ENCODE results near the gene CNPPD1. TPM values are rescaled to one million over a fixed set of nuclear protein-coding genes. Genes with fewer than 3 reads are reported as not detected.

CNPPD1 gene
- total and polyA plus RNA-seq, 8 donors: 12.8 to 48.2 (median 35.2) TPM

DNA sequence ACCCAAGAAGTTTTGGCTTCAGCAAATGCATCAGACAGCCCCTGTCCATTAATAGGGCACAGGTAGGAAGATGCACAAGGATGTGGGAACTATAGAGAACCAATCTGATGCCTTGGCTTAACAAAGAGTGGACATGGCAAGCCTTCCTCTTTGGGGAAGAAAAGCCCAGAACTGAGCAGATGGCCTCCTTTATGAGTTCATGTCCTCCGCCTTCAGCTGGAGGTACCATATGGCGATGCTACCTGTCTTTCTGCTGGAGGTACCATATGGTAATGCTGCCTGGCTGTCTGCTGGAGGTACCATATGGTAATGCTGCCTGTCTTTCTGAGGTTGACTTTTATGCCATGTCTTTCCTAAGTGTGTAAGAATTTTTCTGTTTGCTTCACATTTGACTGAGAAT, 7.4 kb upstream of the CNPPD1 start:
- H3K4me3 ChIP-seq: no peak overlapping the region
- no peak overlapping the region for H3K27ac ChIP-seq
- no peaks in the 10 kb centered on the region for H3K9me3 ChIP-seq
- no peak for DNase-seq
- H3K27me3 ChIP-seq: no peaks in the 10 kb centered on the region
- intact Hi-C loops (cut with DNase I; ENCODE audit: low total_unique reads): no loop called here
- peaks cover 7 to 30% (median 15%) of the 10 kb centered on the region in 4 donors for H3K4me1 ChIP-seq
- peaks cover 35 to 67% (median 62%) of the 10 kb centered on the region in 4 donors for H3K36me3 ChIP-seq
- TF ChIP-seq CTCF (IDR thresholded peaks at IDR 0.05) (no peak), POLR2A (IDR thresholded peaks at IDR 0.05) (no peak), POLR2AphosphoS5 (IDR thresholded peaks at IDR 0.05) (no peak), EP300 (IDR thresholded peaks at IDR 0.05) (no peak)
- 89 to 100% (median 96%) methylated on average over 2 of the region's 2 CpGs for WGBS, 5 donors

GRCh38 chr2:219183151-219183772, 6.5 kb upstream of the CNPPD1 start:
- no peak for TF ChIP-seq CTCF (IDR thresholded peaks at IDR 0.05)
- no peak for TF ChIP-seq POLR2AphosphoS5 (IDR thresholded peaks at IDR 0.05)
- TF ChIP-seq POLR2A (IDR thresholded peaks at IDR 0.05): no peak
- no peak for TF ChIP-seq EP300 (IDR thresholded peaks at IDR 0.05)
- WGBS, 5 donors: 89 to 95% (median 95%) methylated on average over 6 of the region's 6 CpGs

GRCh38 chr2:219182331-219183150, 5.8 kb upstream of the CNPPD1 start:
- TF ChIP-seq POLR2A (IDR thresholded peaks at IDR 0.05): no peak
- TF ChIP-seq POLR2AphosphoS5 (IDR thresholded peaks at IDR 0.05): no peak
- TF ChIP-seq EP300 (IDR thresholded peaks at IDR 0.05): no peak
- TF ChIP-seq CTCF (IDR thresholded peaks at IDR 0.05): no peak
- DNase-seq: no peak
- Histone ChIP-seq H3K27ac (no peak overlapping the region), H3K36me3 (peaks cover 35 to 67% (median 62%) of the 10 kb centered on the region in 4 donors), H3K4me1 (peaks cover 12 to 37% (median 22%) of the 10 kb centered on the region in 4 donors), H3K4me3 (no peak overlapping the region), H3K27me3 (no peaks in the 10 kb centered on the region), H3K9me3 (no peaks in the 10 kb centered on the region)
- WGBS, 5 donors: 72 to 85% (median 76%) methylated on average over 6 to 8 of the region's 8 CpGs
- intact Hi-C loops (cut with DNase I; ENCODE audit: low total_unique reads): no loop called here

More at GRCh38 chr2:219183151-219183772, 6.5 kb upstream of the CNPPD1 start:
- Histone ChIP-seq H3K9me3 (no peaks in the 10 kb centered on the region), H3K36me3 (peaks cover 35 to 67% (median 62%) of the 10 kb centered on the region in 4 donors), H3K4me3 (no peak overlapping the region), H3K27ac (no peak overlapping the region), H3K27me3 (no peaks in the 10 kb centered on the region), H3K4me1 (peaks cover 12 to 37% (median 22%) of the 10 kb centered on the region in 4 donors)
- DNase-seq: no peak
- intact Hi-C loops (cut with DNase I; ENCODE audit: low total_unique reads): no loop called here

DNA sequence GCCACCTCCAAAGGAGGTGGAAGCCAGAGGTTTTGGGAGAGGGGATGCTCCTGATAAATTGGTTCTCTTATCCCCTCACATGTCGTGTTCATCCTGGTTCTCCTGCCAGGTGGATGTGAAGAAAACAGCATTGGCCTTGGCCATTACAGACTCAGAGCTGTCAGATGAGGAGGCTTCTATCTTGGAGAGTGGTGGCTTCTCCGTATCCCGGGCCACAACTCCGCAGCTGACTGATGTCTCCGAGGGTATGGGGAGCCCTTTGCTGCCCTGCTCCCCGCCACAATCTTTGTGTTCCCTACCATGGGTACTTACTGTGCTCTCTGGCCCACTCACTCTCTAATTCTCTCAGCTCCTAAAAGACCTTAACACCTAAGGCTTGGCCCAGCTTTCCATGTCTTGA, 4.8 kb upstream of the CNPPD1 start:
- no peak for TF ChIP-seq CTCF (IDR thresholded peaks at IDR 0.05)
- TF ChIP-seq POLR2A (IDR thresholded peaks at IDR 0.05): no peak
- TF ChIP-seq POLR2AphosphoS5 (IDR thresholded peaks at IDR 0.05): no peak
- no peak for TF ChIP-seq EP300 (IDR thresholded peaks at IDR 0.05)
- Histone ChIP-seq H3K4me1 (peaks cover 12 to 37% (median 25%) of the 10 kb centered on the region in 4 donors), H3K36me3 (peaks cover 35 to 67% (median 62%) of the 10 kb centered on the region in 4 donors), H3K4me3 (no peak overlapping the region), H3K27ac (no peak overlapping the region), H3K9me3 (no peaks in the 10 kb centered on the region), H3K27me3 (no peaks in the 10 kb centered on the region)
- intact Hi-C loops (cut with DNase I; ENCODE audit: low total_unique reads): no loop called here
- no peak for DNase-seq
- 88 to 97% (median 95%) methylated on average over 6 of the region's 6 CpGs for WGBS, 5 donors
